Measurements from ENCODE around the gene CCDC106. TPM values are rescaled to one million over a fixed set of nuclear protein-coding genes. Genes with fewer than 3 reads are reported as not detected.

CCDC106 gene
- total RNA-seq, 1 experiment from 2014 or later = 19.9 TPM

GRCh38 chr19:55616395-55616875 is 31.6 kb upstream of the CCDC106 start:
- no peak overlapping the region for H2AK5ac ChIP-seq (ENCODE audit: insufficient read length, low read length)
- H3K9me3 ChIP-seq (ENCODE audit: control insufficient read depth, low read depth, low read length) = no peaks in the 10 kb centered on the region
- H2BK15ac ChIP-seq (ENCODE audit: low read depth, low read length) = no peak overlapping the region
- no peaks in the 10 kb centered on the region for H3K27me3 ChIP-seq (ENCODE audit: insufficient read depth, low read length)
- H4K20me1 ChIP-seq (ENCODE audit: control insufficient read depth, insufficient read depth, insufficient read length) = no peaks in the 10 kb centered on the region
- no peaks in the 10 kb centered on the region for H3K23me2 ChIP-seq (ENCODE audit: insufficient read length, low read depth, low read length, poor library complexity, severe bottlenecking)
- H3K4ac ChIP-seq (ENCODE audit: low read depth, low read length) = no peak overlapping the region
- no CpG with 5 or more reads among the region's 38 CpGs for WGBS (ENCODE audit: extremely low coverage, insufficient read length, low lambda C conversion rate)
- H2BK120ac ChIP-seq (ENCODE audit: low read depth, low read length, poor library complexity, severe bottlenecking) = no peak overlapping the region
- H3K4me2 ChIP-seq (ENCODE audit: insufficient read depth, insufficient read length, low read length) = no peak overlapping the region
- H3K27ac Mint-ChIP-seq = peak overlapping the region in 1 of 3 experiments; percentile 57; a peak in 1 of 7 replicates
- H3K27me3 Mint-ChIP-seq (ENCODE audit: low read depth) = peaks cover 2% of the 10 kb centered on the region
- H3T11ph ChIP-seq (ENCODE audit: low read length) = no peak overlapping the region
- peaks cover 0 to 2% of the 10 kb centered on the region in 2 experiments; a peak in 1 of 4 replicates for H3K4me1 Mint-ChIP-seq
- no peak overlapping the region for H3K27ac ChIP-seq (ENCODE audit: insufficient read length, low read depth, low read length)
- no peak overlapping the region for H3K14ac ChIP-seq (ENCODE audit: insufficient read depth, low read length)
- H3K9ac ChIP-seq (ENCODE audit: extremely low read depth, insufficient read length, low read length) = no peak overlapping the region
- H2BK20ac ChIP-seq (ENCODE audit: low read depth, low read length, poor library complexity, severe bottlenecking) = no peak overlapping the region
- H3K56ac ChIP-seq (ENCODE audit: insufficient read length, low read depth, low read length) = no peak overlapping the region
- H4K5ac ChIP-seq (ENCODE audit: insufficient read length, low read depth, low read length) = no peak overlapping the region
- H4K91ac ChIP-seq (ENCODE audit: insufficient read length, low read depth, low read length) = no peak overlapping the region
- no peak overlapping the region for H3K4me3 Mint-ChIP-seq
- DNase-seq = no peak
- H3K36me3 Mint-ChIP-seq (ENCODE audit: insufficient read depth in 1 of 3, low read depth in 3 of 3) = peaks cover 22 to 46% (median 45%) of the 10 kb centered on the region in 3 experiments
- no peak overlapping the region for H2AFZ ChIP-seq (ENCODE audit: low read length)
- H4K8ac ChIP-seq (replicated peaks; ENCODE audit: insufficient read length, low read depth, low read length) = no peak overlapping the region
- no peak overlapping the region for H3K18ac ChIP-seq (ENCODE audit: insufficient read length, low read depth, low read length)
- H3K23ac ChIP-seq (ENCODE audit: insufficient read length, low read depth, low read length) = no peak overlapping the region
- H3K79me2 ChIP-seq (ENCODE audit: insufficient read depth, low read length) = no peaks in the 10 kb centered on the region
- H3K4me1 ChIP-seq (ENCODE audit: insufficient read depth, low read length) = no peaks in the 10 kb centered on the region
- no peak for TF ChIP-seq CTCF (conservative IDR thresholded peaks at IDR 0.05)
- no peak overlapping the region for H2BK5ac ChIP-seq (ENCODE audit: insufficient read length, low read length)
- H3K79me1 ChIP-seq (ENCODE audit: insufficient read depth, low read depth, low read length, poor library complexity, severe bottlenecking) = no peaks in the 10 kb centered on the region
- H3K9me3 Mint-ChIP-seq = no peaks in the 10 kb centered on the region; a peak in 1 of 5 replicates
- H2BK12ac ChIP-seq (ENCODE audit: insufficient read length, low read depth, low read length) = no peak overlapping the region

All from H9 (cell line).